Activated gamma-delta T cell (primary cell): Measurements from ENCODE around the gene CTU2.

Experiments used
- DNase-seq: peaks from one replicate; lab custom pipeline; 2025; lab: John Stamatoyannopoulos, UW

The CTU2 gene

DNA sequence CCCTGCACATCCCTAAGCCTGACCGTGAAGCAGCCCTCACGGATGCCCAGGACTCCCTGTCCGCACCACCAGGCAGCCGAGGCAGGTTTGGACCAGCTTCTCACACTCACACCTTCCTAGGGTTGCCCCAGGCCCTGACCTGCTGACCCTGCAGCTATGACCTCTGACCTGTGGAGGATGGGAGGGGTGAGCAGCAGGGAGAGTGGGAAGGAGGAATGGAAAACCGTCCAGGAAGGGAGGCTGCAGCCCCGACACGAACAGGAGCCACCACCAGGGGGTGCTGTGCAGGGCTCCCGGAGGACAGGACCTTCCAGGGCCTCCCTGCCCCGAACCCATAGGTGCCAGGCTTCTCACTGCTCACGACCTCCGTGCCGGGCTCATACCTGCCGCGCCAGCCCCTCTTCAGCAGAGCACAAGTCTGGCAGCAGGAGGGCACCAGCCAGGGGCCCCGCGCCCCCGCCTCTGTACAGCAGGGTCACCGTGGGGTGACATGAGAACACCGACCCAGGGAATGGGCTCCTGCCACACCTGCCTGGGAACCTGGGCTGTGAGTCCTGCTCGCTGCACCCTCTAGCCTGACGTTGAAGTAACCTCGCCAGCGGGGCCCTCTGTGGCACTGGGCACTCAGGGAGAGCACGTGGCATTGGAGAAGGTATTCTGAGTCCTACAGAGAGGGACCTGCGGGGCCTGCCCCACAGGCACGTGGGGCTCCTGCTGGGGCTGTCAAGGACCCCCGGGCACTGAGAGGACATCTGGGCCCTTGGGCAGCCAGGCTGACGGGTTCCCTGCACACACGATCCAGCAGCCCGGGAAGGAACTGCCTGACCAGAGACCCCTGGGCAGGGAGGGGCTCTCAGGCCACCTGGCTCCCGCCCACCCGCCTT, 37.6 kb downstream of the CTU2 start:
- DNase-seq = peak; percentile 33

GRCh38 chr16:88744577-88745521, 38.5 kb downstream of the CTU2 start:
- no peak for DNase-seq

DNA sequence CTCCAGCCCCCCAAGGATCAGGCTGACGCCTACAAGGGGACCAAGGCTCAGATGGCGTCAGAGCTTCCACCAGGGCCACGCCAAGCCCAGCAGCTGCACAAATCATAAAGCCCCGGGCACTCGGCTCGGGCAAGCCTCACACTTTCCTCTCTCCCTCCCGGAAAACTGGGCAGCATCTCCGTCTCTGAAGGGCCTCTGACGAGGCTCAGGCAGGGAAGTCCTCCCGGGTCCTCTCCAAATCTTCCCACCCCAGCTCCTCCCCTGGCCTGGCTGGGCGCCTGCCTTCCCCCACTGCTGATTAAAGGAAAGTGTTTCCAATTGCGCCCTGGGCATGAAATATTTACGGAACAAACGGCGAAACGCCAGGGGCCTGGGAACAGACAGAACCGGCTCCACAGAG, 40.2 kb downstream of the CTU2 start:
- no peak for DNase-seq

GRCh38 chr16:88747588-88748301, 41.4 kb downstream of the CTU2 start:
- DNase-seq = no peak

DNA sequence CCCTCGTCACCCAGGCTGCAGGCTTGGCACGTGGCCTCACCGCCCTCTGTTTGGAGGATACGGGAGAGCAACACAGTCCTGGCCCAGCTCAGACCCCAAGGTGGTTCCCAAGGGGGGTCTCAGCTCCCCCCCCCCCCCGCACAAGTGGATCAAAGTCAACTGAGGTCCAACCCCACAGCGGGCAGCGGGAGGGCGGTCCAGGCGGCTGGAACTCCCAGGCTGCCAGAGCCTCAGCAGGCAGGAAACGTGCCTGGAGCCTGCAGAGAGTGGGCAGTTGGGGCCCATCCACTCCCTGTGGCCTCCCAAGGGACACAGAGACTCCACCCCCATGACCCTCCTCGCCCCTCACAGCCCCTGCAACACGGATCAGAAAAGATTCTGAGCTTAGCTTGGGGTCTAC, 42.1 kb downstream of the CTU2 start:
- DNase-seq = no peak

- DNase-seq = no peak
Observed at GRCh38 chr16:88749358-88749757, 43.1 kb downstream of the CTU2 start.

- no peak for DNase-seq
Observed at GRCh38 chr16:88750854-88751253, 44.6 kb downstream of the CTU2 start.

DNA sequence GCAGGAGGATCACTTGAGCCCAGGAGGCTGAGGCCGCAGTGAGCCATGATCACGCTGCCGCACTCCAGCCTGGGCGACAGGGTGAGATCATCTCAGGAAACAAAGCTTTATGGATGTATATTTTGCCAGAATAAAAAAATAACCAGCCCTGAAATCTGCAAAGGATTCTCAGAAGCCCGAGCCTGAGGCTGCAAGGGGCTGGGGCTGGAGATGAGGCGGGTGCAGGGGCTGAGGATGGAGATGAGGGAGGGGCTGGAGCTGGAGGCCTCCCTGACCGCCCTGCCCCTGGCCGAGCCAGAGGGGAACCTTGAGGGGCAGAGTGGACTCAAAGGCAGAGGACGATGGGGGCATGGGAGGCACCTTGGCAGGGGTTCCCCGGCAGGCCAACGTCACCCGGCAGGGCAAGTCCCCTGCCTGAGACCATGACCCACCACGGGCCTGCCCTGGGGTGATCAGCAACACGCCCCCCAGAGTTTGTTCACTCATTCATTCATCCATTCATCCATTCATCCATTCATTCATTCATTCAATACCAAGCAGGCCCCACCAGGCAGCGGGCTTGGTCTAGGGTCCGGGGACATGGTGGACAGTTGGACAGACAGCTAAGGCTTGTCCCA, 46.2 kb downstream of the CTU2 start:
- DNase-seq = no peak

GRCh38 chr16:88753191-88753590, 46.9 kb downstream of the CTU2 start:
- no peak for DNase-seq

- no peak for DNase-seq
Observed at GRCh38 chr16:88753602-88754001, 47.3 kb downstream of the CTU2 start.

DNA sequence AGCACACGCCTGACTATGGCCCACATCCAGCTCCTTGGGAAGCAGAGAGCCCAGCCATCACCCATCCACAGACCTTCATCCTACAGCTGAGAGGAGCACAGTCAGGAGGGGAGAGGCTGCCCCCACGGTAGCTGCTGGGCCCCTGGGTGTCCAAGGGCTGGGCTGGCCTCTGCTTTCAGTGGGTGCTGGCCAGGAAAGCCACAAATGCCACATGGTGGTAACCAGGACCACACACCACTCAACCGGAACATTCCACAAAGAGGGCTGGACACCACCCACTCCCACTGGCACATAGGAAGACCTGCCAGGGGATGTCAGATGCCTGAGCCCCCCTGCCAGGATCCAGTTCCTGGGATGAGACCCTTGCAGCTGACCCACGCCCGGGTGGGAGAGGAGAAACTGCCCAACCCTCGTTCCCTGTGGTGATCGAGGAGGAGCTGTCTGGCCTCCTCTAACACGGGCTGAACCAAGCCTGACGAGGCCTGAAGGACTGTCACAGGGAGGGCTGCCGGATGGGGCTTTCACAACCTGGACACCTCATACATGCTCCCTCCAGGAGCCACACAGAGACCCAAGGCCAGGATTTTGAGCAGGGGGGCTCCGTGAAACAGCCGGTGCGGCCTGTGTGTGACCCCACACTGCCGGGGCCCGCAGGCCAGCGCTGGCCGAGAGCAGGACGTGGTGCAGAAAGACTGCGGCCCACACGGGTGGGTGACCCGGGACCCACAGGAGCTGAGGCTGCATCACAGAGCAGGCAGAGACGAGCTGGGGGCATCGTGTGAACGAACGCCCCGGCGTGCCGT, 48.0 kb downstream of the CTU2 start:
- no peak for DNase-seq

- DNase-seq = no peak
Observed at GRCh38 chr16:88754912-88755744, 48.8 kb downstream of the CTU2 start.

DNA sequence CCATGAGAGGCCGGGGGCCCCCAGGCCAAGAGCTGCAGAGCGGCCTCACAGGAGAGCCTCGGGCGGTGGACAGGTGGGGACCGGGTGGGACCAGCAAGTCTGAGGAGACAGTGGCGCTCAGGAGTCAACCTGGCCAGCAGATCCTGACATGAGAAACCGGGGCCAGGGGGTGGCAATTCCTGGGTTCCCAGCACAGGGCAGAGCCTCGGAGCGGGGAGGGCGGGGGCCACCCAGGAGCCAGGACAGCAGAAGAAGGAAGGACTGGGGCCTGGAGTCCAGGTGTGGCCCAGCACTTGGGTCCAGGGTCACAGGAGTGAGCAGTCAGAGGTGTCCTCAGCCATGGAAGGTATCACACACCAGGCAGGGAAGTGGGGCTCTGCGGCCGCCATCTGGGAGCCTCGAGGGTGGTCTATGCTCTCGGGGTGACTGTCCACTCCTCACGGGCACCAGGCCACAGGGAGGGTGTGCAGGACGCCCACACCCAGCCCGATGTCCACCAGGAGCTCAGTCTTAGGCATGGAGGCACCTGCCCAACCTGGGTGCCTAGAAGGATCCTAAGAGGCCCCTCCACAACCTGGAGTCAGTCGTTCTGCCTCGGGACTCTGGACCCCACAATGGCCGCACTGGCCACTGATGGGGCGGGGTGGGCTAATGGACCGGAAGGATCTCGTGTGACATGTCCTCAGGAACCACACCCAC, 49.6 kb downstream of the CTU2 start:
- no peak for DNase-seq

- DNase-seq = no peak
Observed at GRCh38 chr16:88758227-88758943, 52.1 kb downstream of the CTU2 start.

DNA sequence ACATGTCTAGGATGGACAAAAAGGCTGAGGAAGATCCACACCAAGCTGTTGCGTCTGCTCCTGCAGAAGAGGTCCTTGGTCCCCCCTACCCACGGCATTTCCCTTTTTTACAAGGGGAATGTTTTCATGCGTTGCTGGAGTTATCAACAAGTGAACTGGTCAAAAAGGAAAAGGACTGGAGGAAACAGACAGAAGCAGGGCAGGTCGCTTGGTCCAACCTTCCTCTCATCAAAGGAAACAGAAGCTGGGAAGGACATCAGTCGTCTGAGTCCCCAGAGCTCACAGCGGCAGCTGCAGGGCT, 52.6 kb downstream of the CTU2 start:
- DNase-seq = no peak

DNA sequence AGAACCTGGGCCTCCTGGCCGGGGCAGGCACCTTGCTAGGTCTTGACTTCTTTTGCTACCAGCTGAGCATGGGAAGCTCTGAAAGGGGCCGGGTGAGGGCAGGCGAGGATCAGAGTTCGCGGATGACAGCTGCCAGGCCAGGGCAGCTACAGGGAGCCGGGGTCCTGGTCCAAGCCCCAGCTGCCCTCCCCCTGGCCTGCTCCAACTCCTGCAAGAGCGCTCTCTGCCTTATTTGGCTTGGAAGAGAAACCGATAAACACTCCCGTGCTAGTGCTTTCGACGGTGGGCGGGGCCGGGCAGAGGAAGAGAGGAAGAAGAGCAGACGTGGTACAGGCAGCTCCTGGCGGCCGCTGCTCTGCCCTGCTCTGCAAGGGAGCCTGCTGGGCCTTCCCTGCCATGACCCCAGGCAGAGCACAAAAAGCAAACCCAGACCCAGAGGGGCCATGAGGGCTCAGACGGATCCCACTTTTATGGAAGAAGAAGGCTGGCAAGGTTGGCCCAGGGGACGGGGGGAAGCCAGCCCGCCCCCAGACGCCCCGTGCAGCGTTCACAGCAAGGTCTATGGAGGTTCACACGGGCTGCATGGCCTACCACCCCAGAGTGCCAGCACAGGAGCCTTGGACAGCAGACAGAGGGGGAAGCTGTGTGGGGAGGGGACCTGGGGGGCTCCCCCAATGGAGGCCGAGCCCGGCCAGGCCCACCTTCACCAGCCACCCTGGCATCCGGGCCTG, 53.1 kb downstream of the CTU2 start:
- DNase-seq = no peak

- no peak for DNase-seq
Observed at GRCh38 chr16:88759976-88760350, 53.7 kb downstream of the CTU2 start.

- DNase-seq = no peak
Observed at GRCh38 chr16:88760424-88761142, 54.3 kb downstream of the CTU2 start.
